GM04504 (cell line): ENCODE measurements around the gene TANGO2.

ENCODE experiments used
- DNase-seq: peaks from one replicate; pipeline ENCODE4 v3.0.0-alpha.2; 2012; ENCODE audit warnings: low read depth

TANGO2 gene, protein sequence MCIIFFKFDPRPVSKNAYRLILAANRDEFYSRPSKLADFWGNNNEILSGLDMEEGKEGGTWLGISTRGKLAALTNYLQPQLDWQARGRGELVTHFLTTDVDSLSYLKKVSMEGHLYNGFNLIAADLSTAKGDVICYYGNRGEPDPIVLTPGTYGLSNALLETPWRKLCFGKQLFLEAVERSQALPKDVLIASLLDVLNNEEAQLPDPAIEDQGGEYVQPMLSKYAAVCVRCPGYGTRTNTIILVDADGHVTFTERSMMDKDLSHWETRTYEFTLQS

DNA sequence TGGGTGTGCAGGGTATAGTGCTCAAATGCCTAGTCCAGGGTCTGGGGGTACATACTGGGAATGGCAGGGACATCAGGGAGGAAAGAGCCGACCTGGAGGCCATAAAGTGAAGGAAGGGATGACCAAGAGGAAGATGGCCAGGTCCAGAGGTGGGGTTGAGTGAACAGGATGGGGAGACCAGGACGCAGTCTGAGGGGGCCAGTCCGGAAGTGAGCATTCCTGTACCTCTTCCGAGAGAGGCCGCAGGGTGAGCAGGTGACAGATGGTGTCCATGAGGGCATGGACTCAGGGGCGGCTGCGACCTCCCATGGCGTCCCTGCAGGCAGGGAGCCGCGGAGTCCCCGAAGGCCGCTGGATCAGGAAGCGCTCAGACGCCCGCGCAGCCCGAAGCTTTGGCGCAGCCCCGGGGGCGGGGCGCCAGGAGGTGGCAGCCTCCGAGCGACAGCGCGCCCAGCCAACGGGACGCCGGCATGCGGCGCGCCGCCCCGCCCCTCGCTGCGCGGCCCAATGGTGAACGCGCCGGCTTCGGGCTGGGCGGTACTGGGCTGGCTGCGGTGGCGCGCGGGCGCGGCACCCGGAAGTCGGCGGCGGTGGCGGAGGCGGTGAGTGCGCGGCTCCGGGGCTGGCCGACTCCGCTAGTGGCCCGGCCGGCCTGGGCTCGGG lies at the start of gene TANGO2:
TANGO2 (plus strand) TSS at position 578 of the 663 bp plus-strand sequence. CDS start 15,689 bp downstream, outside the sequence.
- DNase-seq: peak; percentile 82

DNA sequence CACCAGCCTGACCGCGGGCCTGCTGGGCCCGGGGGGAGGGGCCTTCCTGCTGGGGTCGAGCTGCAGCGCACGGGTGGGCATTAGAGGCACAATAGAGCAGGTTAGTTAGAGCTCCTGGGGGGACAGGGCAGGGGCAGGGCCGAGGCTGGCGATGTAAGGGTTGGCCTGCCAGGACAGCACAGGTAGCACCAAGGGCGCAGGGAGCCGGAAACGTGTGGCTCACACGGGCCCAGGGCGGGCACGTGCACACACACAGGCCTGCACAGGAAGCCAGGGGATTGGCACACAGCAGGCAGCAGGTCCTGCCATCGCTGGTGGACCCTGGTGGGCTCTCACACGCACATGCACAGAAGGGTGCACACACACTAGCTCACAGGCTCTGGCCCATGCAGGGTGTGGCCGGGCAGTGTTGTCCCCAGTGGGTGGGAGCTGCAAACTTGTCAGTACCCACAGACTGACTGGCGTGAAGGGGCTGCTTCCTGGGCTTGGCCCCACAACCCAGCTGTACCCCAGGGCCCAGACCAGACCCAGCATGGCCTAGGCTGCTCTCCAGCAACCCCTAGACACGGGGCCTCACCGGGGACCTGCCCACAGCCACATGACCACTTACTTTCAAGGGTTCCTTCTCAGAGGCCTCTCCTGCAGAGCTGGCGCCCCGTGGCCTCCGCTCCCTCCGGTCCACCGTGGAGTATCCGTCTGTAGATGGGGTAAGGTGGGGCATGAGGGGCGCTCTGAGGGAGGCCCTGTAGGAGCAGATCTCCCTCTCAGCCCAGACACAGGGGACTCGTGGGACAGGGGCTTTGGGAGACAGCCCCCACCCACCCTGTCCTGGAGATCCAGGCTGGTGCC lies 49.4 kb upstream of the TANGO2 start:
- no peak for DNase-seq

DNA sequence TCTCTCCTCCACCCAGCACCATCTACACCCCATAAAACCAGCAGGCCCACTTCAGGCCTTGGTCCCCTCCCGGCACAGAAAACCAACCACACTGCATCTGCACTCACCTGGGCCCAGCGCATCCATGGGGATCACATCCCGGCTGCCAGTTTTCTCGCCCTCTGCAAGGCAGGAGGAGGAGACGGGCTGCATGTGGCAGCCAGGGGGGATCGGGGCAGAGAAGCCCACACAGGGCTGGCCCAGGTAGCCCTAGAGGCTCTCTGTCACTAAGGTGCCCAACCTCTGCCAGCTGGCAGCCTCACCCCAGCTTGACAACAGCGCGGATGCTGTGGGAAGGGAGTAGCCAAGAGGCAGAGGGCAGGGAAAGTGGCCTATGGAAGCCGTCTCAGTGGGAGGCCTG lies 48.7 kb upstream of the TANGO2 start:
- DNase-seq: no peak

DNA sequence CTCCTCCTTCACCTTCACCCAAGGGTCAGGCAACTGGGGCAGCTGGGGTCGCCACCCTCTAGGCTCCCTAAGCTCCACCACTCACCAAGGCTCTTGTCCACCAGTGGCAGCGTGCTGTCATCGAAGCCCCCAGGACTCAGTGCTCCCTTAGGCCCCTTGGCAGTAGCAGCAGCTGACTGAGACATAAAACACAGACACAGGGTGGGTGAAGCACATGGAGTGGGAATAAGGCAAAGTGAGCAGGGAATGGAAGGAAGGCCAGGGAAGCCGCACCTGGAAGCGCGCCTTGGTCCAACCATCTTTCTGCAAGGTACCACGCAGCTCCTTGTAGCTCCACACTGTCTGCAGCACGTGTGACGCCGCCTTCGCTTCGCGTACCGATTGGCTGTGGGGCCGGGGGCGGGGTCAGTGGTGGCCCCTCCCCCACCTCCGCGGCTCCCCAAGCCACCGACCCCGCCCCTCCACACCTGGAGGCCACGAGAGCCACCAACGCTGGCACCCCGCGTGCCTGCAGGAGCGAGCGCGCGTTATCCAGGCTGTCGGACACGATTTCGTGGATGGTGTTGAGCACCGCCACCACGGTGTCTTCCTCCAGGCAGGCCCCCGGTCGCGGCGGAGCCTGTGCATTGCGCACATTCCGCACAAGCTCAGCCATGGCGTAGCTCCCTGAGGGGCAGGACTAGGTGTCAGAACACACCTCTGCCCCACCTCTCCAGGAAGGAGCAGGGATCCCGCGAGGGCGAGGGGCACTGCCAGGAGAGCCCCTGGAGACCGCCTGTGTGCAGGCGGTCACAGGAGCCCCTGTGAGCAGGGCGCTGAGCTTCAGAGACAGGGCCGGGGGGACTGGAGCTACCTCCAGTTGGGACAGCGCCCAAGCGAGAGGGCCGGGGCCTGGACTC lies 48.0 kb upstream of the TANGO2 start:
- DNase-seq: no peak

DNA sequence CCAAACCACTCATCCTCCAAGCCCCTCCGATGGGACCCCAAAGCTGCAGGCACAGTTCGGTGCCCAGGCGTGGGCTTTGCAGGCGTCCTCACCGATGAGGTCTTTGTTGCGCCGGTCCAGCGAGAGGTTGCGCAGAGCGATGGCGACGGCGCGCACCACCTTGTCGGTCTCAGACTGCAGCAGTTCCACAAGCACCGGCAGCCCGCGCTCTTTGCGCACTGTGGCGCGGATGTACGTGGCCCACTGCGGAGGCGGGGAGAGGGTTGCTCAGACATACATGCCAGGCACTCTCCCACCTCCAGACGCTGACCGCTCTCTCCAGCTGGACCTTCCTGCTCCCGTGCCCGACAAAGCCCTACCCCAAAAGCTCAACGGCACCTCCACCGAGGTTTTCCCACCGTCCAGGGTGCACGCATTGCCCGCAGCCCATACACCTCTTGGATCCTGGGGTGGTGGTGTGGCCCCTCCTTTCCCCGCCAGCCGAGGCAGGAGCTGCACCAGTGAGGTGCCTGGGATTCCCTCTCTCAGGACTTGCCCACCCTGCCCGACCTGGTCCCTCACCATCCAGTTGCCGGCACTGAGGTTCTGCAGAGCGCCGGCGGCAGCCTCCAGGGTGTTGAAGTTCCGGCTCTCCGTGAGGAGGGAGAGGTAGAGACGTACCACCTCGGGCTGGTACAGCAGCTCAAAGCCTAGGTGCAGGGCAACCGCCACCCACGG lies 47.2 kb upstream of the TANGO2 start:
- no peak for DNase-seq

DNA sequence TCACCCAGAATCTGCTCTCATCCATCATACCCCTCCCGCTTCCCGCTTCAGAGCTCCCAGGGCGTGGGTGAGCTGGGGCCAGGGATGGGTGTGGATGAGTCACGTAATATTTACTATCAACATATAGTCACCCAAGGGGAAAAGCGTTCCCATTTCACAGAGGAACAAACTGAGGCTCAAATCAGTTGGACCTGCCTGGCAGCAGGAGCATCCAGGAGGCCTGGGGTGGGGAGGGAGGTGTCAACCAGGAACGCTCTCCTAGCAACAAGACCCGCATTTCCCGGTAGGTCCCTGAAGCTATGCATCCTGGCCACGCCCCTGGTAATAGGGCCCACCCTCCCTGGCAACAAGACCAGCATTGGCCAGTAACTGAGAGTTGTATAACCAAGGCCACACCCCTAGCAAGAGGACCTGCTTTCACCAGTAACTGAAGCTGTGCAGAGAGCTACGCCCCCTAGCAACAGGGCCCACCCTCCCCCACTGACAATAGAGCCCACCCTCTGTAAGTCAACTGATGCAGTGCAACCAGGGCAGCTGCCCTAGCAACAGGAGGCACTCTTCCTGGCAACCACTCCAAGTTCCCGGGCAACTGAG lies 46.5 kb upstream of the TANGO2 start:
- no peak for DNase-seq

DNA sequence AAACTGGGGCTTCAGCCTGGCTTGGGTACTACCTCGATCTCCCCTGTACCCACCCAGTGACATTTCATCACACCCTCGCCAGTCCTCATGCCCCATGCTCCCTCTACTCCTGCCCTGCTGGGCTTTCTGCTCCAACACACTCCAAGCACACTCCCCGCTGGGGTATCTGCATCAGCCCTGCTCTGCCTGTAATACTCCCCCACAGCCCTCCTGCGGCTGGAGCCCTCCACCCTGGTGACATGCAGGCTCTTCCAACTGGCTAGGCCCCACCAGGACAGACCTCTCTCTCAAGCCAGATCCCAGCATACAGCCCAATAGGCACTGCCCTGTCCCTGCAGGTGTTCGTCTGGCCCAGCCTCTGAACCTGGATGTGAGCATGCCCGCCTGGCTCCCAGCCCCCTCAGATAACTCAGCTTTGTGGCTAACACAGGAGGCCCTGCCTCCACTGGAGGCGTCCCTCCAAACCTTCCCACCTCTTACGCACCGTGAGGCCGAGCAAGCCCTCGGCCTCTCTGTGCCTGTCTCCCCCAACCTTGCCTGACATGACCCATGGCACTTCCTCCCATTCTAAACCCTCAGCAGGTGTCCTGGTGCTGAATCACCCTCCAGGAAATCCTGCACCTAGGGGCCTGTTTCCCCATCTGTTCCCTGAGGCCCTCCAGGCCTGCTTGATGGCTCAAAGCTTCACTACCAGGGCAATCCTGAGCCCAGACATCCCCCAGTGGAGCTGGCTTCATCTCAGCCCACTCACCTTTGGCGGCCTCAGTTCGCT lies 45.8 kb upstream of the TANGO2 start:
- no peak for DNase-seq

DNA sequence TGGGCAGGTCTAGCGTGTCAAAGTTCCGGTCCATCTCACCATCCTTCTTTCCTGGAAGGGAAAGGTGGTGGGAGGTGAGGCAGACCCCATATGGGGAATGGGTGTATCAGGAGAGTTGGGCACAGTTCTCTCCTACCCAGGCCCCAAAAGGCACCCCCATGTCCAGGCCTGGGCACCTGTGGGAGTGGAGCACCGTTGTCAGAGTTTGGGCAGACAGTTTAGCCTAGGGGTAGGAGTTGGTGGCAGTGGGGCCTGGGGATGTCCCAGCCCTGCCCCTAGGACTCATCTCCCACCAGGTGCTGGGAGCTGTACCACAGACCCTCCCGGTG lies 45.2 kb upstream of the TANGO2 start:
- DNase-seq: no peak

DNA sequence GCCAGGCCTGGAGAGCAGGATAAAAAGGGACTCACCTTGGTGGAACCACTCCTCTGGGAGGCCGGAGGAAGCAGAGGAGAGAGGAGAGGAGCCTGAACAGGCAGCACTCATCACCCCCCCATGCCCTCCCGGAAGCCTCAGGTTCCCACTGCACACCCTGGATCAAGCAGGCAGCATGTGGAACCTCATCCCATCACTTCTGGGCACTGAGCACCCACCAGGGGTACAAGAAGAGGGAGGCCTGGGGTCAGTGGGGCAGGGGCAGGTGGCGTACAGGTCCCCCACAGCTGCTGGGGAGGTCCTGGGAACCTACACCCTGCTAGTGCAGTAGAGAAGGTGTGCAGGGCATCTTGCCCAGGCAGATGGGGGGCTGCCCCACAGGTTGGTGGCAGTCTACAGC lies 44.2 kb upstream of the TANGO2 start:
- DNase-seq: no peak

DNA sequence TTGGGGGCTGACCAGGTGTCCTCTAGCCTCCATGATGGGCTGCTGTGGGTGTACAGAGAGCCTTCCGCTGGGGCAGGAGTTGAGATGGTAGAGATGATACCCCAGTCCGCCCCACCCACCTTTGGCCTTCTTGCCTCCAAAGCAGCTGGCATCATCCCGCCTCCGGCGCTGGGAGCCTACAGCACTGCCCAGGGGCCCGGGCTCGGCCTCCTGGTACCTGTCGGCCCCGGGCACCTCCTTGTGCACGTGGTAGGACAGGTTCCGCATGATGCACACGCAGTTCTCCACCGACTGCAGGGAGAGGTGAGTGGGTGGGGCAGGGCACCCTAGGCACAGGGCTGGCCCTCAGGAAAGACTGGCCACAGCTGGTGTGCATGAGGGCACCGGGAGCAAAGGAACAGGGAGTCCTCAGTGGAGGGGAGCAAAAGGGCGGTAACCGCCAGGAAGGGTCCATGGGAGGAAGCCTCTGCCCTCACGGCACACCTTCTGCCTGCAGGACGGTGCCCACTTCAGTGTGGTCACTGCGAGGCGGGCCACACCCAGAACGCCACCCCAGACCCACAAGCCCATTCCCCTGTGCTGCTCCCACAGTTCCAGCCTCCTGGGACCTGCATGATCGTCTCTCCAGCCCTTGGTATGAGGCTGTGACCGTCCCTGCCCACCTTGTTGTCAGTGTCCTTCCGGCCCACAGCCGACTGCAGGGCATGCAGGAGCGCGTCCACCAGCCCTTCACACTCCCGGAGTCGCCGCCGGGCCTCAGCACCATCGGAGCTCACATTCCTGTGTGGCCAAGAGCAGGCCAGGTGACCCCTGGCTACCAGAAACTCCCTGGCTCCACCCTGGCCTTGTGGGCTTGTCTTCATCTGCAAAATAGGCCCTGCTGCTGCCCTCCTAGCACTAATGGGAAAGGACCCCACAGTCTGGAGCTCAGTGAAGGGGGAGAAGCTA lies 43.3 kb upstream of the TANGO2 start:
- DNase-seq: no peak

DNA sequence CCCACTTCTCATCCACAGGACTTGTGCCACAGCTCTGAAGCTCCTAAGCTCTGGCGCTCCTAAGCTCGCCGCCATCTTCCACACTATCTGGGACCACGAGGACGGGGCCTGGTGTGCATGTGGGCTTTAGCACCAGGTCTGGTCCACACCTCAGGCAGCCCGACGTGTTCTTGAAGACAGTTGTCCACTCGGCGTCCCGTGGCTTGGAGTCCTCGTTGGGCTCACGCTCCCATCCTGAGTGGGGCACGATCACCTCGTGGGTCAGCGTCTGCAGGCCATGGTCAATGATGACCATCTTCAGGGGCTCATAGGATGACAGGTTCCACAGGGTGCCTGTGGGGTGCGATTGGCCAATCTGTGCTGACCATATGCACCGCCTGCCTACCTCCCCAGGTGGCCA lies 42.2 kb upstream of the TANGO2 start:
- no peak for DNase-seq

DNA sequence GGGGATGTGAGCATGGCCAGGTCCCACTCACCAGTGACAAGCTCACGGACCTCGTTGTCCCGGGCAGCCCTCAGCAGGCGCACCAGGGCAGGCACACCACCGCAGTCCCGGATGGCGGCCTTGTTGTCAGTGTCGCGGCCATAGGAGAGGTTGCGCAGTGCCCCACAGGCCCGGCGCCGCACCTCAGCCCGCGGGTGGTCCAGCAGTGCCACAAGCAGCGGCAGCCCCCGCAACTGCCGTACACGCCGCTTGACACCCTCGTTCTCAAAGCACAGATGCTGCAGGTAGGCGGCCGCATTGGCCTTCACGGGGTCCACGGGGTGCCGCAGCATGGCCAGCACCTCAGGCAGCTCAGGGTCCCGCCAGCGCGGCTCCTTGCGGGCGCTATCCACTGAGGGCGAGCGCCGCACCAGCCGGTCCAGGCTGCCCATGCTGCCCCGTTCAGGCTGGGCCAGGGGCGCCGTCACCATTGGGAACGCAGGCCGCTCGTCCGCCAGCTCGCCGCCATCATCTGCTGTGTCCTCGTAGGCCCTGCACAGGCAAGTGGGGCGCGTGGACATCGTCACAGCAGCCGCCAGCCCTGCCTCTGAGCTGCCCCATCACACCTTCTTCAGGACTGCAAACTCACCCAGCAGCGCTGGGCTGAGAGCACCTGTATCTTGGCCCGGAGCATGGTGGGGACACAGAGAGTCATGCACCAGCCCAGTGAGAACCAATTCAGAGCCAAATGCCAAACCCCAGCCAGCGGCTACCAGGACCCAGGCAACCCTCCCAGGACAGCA lies 41.0 kb upstream of the TANGO2 start:
- DNase-seq: no peak

DNA sequence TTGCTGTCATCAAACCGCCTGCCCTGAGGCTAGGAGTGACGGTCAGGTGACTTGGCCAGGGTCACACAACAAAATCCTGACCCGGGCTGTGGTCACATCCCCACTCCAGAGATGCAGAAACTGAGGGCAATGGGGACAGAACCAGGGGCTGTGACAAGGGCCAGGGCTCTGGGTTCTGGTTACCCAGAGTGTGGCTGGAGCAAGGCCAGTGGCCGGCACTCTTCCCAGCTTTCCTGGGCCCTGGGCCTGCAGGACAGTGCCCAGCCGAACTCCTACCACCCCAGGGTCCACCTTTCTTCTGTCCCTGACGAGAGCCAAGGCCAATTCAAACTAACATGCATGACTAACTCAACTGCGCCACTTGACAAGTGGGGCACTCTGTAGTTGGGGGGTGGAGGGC lies 40.1 kb upstream of the TANGO2 start:
- DNase-seq: no peak

DNA sequence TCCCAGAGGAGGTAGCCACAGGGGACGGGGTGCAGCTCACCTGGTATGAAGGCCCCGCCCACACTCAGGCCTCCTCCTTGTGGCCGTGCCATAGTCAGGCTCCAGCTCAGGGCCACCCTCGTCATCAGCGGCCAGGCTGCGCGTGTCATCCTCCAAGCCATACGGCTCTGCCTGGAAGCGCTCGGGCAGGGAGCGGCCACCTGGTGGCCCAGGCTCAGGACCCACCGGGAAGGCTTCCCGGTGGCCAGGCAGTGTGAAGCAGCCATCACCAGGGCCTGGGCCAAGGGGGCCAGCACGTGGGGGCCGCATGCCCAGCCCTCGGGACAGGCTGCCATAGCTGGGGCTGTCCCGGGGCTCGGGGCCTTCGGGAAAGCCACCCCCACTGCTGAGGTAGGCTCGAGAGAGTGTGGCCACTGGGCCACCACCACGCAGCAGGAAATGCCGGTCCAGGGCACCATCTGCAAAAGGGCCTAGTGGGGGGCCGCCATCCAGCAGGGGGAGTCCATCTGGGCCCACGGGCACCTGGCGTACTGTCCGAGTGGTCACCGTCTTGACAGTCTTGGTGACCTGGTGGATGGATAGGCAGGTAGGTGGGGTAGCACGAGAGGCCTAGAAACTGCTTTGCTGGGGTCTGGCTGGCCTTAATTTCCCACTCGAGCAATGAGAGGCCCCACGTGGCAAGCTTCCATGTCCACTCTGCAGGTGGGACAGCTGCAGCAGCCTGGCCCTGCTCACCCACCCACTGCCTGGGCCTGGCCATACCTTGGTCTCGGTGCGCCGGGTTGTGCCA lies 39.5 kb upstream of the TANGO2 start:
- DNase-seq: no peak

DNA sequence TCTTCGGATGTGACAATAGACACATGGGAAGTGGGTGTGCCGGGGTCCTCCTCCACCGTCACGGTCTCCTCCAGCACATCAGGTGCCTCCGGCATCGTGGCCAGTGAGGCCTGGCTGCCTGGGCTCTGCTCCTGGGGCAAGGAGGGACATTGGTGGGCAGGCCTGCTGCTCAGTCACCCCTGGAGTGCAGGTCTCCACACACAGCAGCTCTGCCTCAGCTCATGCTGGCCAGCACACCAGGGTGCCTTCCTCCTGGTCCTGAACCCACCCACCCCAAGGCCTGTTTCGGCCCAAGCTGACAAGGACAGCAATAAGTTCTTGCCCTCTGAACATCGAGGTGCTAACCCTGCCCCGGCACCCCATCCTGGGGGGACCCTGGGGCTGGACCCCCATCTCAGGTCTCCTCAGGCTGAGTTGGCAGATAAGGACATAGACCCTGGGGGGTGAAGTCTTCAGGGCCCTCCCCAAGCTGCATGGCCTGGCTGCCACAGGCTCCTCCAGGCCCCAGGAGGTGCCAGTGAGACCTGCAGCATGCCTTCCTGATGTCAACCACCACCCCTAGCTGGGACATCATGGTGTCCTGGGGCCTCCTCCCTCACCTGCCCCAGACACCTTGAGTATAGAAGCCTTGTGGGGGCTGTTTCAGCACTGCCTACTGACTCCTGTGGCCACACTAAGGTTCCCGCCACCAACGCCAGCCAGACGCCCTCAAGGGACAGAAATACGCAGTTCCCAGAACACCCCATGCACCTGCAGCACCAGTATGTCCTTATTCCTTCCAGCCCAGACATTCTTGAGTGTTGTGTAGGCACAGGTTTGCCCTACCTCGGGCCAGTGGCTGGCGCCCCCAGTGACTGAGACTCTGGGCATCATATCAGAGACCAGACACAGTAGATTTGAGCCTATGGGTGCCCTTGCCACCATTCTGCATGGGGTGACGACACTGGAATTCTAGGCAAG lies 38.7 kb upstream of the TANGO2 start:
- DNase-seq: no peak

DNA sequence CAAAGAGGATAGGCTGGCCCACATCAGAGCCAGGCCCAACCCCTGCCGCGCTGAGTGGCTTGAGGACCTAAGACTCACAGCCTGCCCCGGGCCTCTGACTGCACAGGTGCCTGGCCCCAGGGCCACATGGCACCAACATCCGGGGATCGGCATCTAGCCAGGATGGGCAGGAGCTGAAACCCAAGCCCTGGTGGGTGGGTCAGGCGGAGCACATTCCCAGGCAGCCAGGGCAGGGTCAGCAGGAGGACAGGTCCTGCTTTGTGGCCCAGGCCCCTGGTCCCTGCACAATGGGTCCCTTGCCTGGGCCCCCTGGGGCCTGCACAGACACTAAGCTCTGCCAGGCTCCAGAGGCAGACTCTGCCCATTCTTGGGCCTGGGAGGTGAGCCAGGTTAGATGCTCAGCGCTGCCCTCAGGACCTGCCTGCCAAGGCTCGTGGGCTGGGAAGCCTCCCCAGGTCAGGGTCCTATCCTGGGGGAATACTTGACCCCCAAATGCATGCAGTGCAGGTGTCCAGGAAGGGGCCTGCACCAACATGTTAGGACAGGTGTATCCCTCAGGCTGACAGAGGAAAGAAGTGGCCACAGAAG lies 37.8 kb upstream of the TANGO2 start:
- no peak for DNase-seq
